H9 (cell line): ENCODE results near the gene OR1J1. TPM values are rescaled to one million over a fixed set of nuclear protein-coding genes. Genes with fewer than 3 reads are reported as not detected.

Experiments used
- DNase-seq: peaks from one replicate; pipeline ENCODE4 v3.0.0-alpha.2; 2017
- H2AFZ ChIP-seq: one replicate; pipeline ENCODE4 v1.6.1; 2013; ENCODE audit warnings: mild to moderate bottlenecking, low read length, control low read depth, moderate library complexity
- H2AK5ac ChIP-seq: 2 replicates; pipeline ENCODE4 v1.6.1; 2013; ENCODE audit warnings: low read length, control low read depth, mixed read lengths; ENCODE audit not compliant: insufficient read length
- H2BK120ac ChIP-seq: one replicate; pipeline ENCODE4 v1.6.1; 2013; ENCODE audit warnings: low read depth, mild to moderate bottlenecking, low read length, control low read depth, inconsistent platforms; ENCODE audit not compliant: poor library complexity, severe bottlenecking
- H2BK12ac ChIP-seq: 2 replicates; pipeline ENCODE4 v1.6.1; 2013; ENCODE audit warnings: low read length, control low read depth, mixed read lengths, low read depth; ENCODE audit not compliant: insufficient read length
- H2BK15ac ChIP-seq: 2 replicates; pipeline ENCODE4 v1.6.1; 2013; ENCODE audit warnings: low read depth, low read length, control low read depth
- H2BK20ac ChIP-seq: one replicate; pipeline ENCODE4 v1.6.1; 2013; ENCODE audit warnings: low read depth, mild to moderate bottlenecking, low read length, control low read depth, inconsistent platforms; ENCODE audit not compliant: poor library complexity, severe bottlenecking
- H2BK5ac ChIP-seq: 2 replicates; pipeline ENCODE4 v1.6.1; 2013; ENCODE audit warnings: low read length, control low read depth, mixed read lengths; ENCODE audit not compliant: insufficient read length
- H3K14ac ChIP-seq: 2 replicates; pipeline ENCODE4 v1.6.1; 2013; ENCODE audit warnings: low read length, control low read depth; ENCODE audit not compliant: insufficient read depth
- H3K18ac ChIP-seq: 2 replicates; pipeline ENCODE4 v1.6.1; 2013; ENCODE audit warnings: low read depth, mild to moderate bottlenecking, mixed read lengths, low read length, control low read depth; ENCODE audit not compliant: insufficient read length
- H3K23ac ChIP-seq: 2 replicates; pipeline ENCODE4 v1.6.1; 2013; ENCODE audit warnings: low read length, control low read depth, mixed read lengths, low read depth; ENCODE audit not compliant: insufficient read length
- H3K23me2 ChIP-seq: 2 replicates; pipeline ENCODE4 v1.6.1; 2013; ENCODE audit warnings: low read depth, mild to moderate bottlenecking, mixed read lengths, low read length, control low read depth; ENCODE audit not compliant: insufficient read length, poor library complexity, severe bottlenecking
- H3K27ac ChIP-seq: 2 replicates; pipeline ENCODE4 v1.5.1; 2013; ENCODE audit warnings: low read length, control low read depth, mixed read lengths, low read depth; ENCODE audit not compliant: insufficient read length
- H3K27me3 ChIP-seq: 2 replicates; pipeline ENCODE4 v1.6.1; 2013; ENCODE audit warnings: low read length, control low read depth, inconsistent platforms; ENCODE audit not compliant: insufficient read depth
- H3K4ac ChIP-seq: 2 replicates; pipeline ENCODE4 v1.6.1; 2013; ENCODE audit warnings: low read depth, mild to moderate bottlenecking, control low read depth, inconsistent platforms, low read length, moderate library complexity
- H3K4me1 ChIP-seq: 2 replicates; pipeline ENCODE4 v1.6.1; 2013; ENCODE audit warnings: low read length, control low read depth, inconsistent platforms; ENCODE audit not compliant: insufficient read depth
- H3K4me2 ChIP-seq: 2 replicates; pipeline ENCODE4 v1.6.1; 2013; ENCODE audit warnings: low read length, control low read depth, mixed read lengths; ENCODE audit not compliant: insufficient read length, insufficient read depth
- H3K56ac ChIP-seq: 2 replicates; pipeline ENCODE4 v1.6.1; 2013; ENCODE audit warnings: low read depth, mild to moderate bottlenecking, mixed read lengths, low read length, control low read depth; ENCODE audit not compliant: insufficient read length
- H3K79me1 ChIP-seq: 2 replicates; pipeline ENCODE4 v1.6.1; 2013; ENCODE audit warnings: low read depth, mild to moderate bottlenecking, moderate library complexity, low read length, control low read depth, inconsistent platforms; ENCODE audit not compliant: insufficient read depth, poor library complexity, severe bottlenecking
- H3K79me2 ChIP-seq: 2 replicates; pipeline ENCODE4 v1.6.1; 2013; ENCODE audit warnings: low read length, control low read depth, inconsistent platforms; ENCODE audit not compliant: insufficient read depth
- H3K9ac ChIP-seq: 2 replicates; pipeline ENCODE4 v1.6.1; 2013; ENCODE audit warnings: low read length, control low read depth, mixed read lengths; ENCODE audit not compliant: insufficient read length; ENCODE audit errors: extremely low read depth
- H3K9me3 ChIP-seq: one replicate; pipeline ENCODE4 v1.6.1; 2013; ENCODE audit warnings: low read depth, low read length, inconsistent platforms; ENCODE audit not compliant: control insufficient read depth
- H3T11ph ChIP-seq: one replicate; pipeline ENCODE4 v1.6.1; 2013; ENCODE audit warnings: mild to moderate bottlenecking, low read length, control low read depth, inconsistent platforms
- H4K20me1 ChIP-seq: one replicate; pipeline ENCODE4 v1.6.1; 2013; ENCODE audit not compliant: control insufficient read depth, insufficient read length, insufficient read depth
- H4K5ac ChIP-seq: 2 replicates; pipeline ENCODE4 v1.6.1; 2013; ENCODE audit warnings: low read depth, mild to moderate bottlenecking, mixed read lengths, low read length, control low read depth; ENCODE audit not compliant: insufficient read length
- H4K8ac ChIP-seq: replicated peaks from 2 replicates; pipeline ENCODE4 v1.6.1; 2013; ENCODE audit warnings: low read length, control low read depth, mixed read lengths, low read depth; ENCODE audit not compliant: insufficient read length
- H4K91ac ChIP-seq: 2 replicates; pipeline ENCODE4 v1.6.1; 2013; ENCODE audit warnings: low read depth, mild to moderate bottlenecking, moderate library complexity, mixed read lengths, low read length, control low read depth; ENCODE audit not compliant: insufficient read length
- H3K27ac Mint-ChIP-seq, 3 experiments: 2 replicates in 2 of 3; 3 replicates in 1 of 3; pipeline ENCODE4 v1.8.0; 2020 to 2021; ENCODE audit warnings: mixed read lengths in 3 of 3, mild to moderate bottlenecking in 1 of 3, moderate library complexity in 1 of 3
- H3K27me3 Mint-ChIP-seq: 2 replicates; pipeline ENCODE4 v1.8.0; 2021; ENCODE audit warnings: low read depth, mild to moderate bottlenecking, moderate library complexity, mixed read lengths
- H3K36me3 Mint-ChIP-seq, 3 experiments: 2 replicates in 2 of 3; 3 replicates in 1 of 3; pipeline ENCODE4 v1.8.0; 2020 to 2021; ENCODE audit warnings: low read depth in 3 of 3, mixed read lengths in 3 of 3; ENCODE audit not compliant: insufficient read depth in 1 of 3
- H3K4me1 Mint-ChIP-seq, 2 experiments: 2 replicates each; pipeline ENCODE4 v1.8.0; 2020; ENCODE audit warnings: mixed read lengths in 2 of 2
- H3K4me3 Mint-ChIP-seq, 2 experiments: 2 replicates in 1 of 2; 3 replicates in 1 of 2; pipeline ENCODE4 v1.8.0; 2020 to 2021; ENCODE audit warnings: mild to moderate bottlenecking in 2 of 2, mixed read lengths in 2 of 2, moderate library complexity in 1 of 2
- H3K9me3 Mint-ChIP-seq, 2 experiments: 2 replicates in 1 of 2; 3 replicates in 1 of 2; pipeline ENCODE4 v1.8.0; 2020; ENCODE audit warnings: mild to moderate bottlenecking in 2 of 2, mixed read lengths in 2 of 2, moderate library complexity in 1 of 2
- CTCF ChIP-seq: fragments of 200-600 bp; sonication (generic); conservative IDR thresholded peaks from 3 replicates; pipeline ENCODE4 v1.8.0; 2021; ENCODE audit warnings: antibody characterized with exemption, mild to moderate bottlenecking
- WGBS: extraction: QIAGEN DNeasy Blood & Tissue Kit; methylation state at CpG from one replicate; pipeline ENCODE4 v1.1.7; 2013; ENCODE audit warnings: missing lambda C conversion rate, low lambda C conversion rate, mixed read lengths; ENCODE audit not compliant: insufficient read length; ENCODE audit errors: extremely low coverage; 5-methylcytosine and 5-hydroxymethylcytosine counted together
- total RNA-seq: library from RNA; stranded (reverse); gene quantifications from 2 replicates; pipeline ENCODE4 v1.2.1, GENCODE V29; 2021

OR1J1 gene
- total RNA-seq, 1 experiment from 2014 or later = not detected

GRCh38 chr9:122506964-122507363, 29.2 kb upstream of the OR1J1 start:
- Mint-ChIP-seq H3K4me1 (no peaks in the 10 kb centered on the region), H3K27me3 (no peaks in the 10 kb centered on the region; the same call in 1 of the 2 replicates), H3K27ac (no peak overlapping the region), H3K4me3 (no peak overlapping the region), H3K36me3 (peaks cover 0 to 8% (median 0%) of the 10 kb centered on the region in 3 experiments; a peak in 1 of 7 replicates), H3K9me3 (peaks cover 37 to 66% of the 10 kb centered on the region in 2 experiments)
- no peaks in the 10 kb centered on the region for H3K79me1 ChIP-seq
- DNase-seq = no peak
- no peak overlapping the region for H3K56ac ChIP-seq
- H3K23me2 ChIP-seq = no peaks in the 10 kb centered on the region
- H3K9me3 ChIP-seq = peaks cover 41% of the 10 kb centered on the region
- no peak for TF ChIP-seq CTCF
- no peak overlapping the region for H3K14ac ChIP-seq
- no peak overlapping the region for H2BK5ac ChIP-seq
- no peak overlapping the region for H4K5ac ChIP-seq
- H3K4ac ChIP-seq = no peak overlapping the region
- H2AFZ ChIP-seq = no peak overlapping the region
- H3K9ac ChIP-seq = no peak overlapping the region
- no peak overlapping the region for H2BK120ac ChIP-seq
- no peak overlapping the region for H4K8ac ChIP-seq
- no peak overlapping the region for H2BK12ac ChIP-seq
- no peaks in the 10 kb centered on the region for H3K79me2 ChIP-seq
- no CpG with 5 or more reads among the region's 2 CpGs for WGBS
- no peak overlapping the region for H3K4me2 ChIP-seq
- no peak overlapping the region for H2BK15ac ChIP-seq
- no peaks in the 10 kb centered on the region for H3K27me3 ChIP-seq
- no peak overlapping the region for H3T11ph ChIP-seq
- H3K18ac ChIP-seq = no peak overlapping the region
- H3K4me1 ChIP-seq = no peaks in the 10 kb centered on the region
- no peak overlapping the region for H2BK20ac ChIP-seq
- H3K27ac ChIP-seq = no peak overlapping the region
- H2AK5ac ChIP-seq = no peak overlapping the region
- no peaks in the 10 kb centered on the region for H4K20me1 ChIP-seq
- H4K91ac ChIP-seq = no peak overlapping the region
- no peak overlapping the region for H3K23ac ChIP-seq
